Measurements from ENCODE around the gene RBP5.

Gene RBP5

DNA sequence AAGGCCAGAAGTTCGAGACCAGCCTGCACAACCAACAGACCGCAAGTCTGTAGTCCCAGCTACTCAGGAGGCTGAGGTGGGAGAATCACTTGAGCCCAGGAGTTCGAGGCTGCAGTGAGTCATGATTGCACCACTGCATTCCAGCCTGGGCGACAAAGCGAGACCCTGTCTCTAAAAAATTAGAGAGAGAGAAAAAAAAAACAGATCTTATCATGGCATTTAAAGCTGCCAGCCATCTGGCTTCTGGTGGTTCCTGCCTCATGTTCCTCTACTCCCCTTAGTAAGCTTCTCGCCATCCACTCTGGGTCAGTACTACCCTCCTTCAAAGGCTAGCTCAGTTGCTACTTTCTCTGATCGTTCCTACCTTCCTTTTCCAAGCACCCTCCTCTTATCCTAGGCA lies 17.5 kb upstream of the RBP5 start:
- DNase-seq (ENCODE audit: low read depth, low spot score) = no peak

DNA sequence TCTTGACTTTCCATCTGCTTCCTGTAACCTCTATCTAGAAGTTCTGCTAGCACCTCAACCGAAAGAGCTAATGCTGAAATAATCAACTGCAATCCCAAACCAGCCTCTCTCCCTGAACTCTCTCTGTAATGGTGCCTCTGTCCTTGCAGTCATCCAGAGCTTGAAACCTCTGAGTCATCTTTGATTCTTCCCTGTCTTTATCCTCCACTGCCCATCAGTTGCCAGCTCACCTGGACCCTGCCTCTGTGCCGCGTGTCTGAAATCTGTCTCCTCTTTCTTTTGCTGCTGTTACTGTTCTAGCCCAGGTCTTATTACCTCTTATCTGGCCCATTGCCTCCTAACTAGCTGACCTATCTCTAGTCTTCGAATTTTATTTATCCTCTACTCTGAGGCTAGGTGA lies 17.0 kb upstream of the RBP5 start:
- DNase-seq (ENCODE audit: low read depth, low spot score) = no peak

DNA sequence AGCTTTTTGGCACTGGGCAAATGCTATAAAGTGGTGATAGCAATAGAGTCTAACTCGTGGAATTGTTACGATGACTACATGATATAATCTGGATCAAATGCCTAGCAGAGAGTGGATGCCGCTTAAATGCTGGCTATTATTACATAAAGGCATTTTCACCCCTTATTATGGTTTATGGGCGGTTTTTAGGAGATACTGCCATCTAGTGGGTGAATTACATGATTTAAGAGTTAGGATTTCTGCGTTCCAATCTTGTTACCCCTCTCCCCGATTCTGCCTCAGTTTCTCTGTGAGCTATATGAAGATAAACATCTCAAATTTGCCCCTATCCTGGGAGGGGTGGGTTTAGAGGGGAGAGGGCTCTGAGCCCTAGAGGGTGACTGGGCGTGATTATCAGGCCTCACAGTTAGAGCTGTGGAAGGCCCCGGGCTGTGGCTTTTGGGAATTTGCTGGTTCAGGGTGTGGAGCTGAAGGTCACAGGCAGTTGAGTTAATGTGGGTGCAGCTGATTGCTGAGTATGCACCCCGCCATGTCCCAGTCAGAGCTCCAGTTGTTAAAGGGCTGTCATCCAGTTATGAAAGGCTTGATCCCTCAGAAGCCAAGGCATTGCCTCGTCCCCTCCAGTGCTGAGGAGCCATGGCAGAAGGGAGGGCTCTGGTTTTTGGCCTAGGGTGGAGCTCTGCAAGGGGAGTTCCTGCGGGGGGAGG lies 15.9 kb upstream of the RBP5 start:
- peak; percentile 35 for DNase-seq (ENCODE audit: low read depth, low spot score)

DNA sequence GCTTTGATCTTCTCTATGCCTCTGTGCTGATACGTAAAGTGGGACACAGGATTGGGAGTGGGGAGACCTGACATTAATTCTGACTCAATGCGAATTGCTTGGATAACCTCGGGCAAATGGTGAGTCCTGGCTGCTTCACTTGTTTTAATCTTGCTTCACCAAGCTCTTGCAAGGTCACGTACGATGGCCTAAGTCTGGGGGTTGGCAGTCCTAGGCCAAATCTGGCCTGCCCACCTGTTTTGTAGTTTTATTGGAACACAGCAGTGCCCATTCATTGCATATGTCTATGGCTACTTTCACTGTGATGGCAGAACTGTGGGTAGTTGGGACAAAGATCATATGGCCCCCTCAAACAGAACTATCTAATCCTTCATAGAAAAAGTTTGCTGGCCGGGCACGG lies 14.9 kb upstream of the RBP5 start:
- no peak for DNase-seq (ENCODE audit: low read depth, low spot score)

DNA sequence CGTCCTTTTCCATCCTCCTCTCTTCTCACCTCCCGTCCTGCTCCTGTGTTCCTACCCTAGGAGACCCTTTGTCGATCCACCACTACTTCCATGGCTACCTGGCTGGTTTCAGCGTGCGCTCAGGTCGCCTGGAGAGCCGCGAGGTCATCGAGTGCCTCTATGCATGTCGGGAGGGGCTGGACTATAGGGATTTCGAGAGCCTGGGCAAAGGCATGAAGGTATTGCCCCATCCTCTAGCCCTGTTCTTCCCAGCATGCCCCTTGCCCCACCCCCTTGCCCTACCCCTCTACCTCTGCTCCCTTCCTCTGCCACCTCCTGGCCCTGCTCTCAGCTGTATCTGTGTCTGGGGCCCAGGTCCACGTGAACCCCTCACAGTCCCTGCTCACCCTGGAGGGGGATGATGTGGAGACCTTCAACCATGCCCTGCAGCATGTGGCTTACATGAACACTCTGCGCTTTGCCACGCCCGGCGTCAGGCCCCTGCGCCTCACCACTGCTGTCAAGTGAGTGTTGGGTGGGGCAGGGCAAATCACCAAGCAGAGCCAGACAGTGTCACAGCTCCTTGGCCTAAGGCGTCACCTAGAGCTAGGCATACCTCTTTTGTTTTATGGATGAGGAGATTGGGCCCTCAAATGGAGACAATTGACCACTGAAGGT lies 14.2 kb upstream of the RBP5 start:
- DNase-seq (ENCODE audit: low read depth, low spot score) = no peak

DNA sequence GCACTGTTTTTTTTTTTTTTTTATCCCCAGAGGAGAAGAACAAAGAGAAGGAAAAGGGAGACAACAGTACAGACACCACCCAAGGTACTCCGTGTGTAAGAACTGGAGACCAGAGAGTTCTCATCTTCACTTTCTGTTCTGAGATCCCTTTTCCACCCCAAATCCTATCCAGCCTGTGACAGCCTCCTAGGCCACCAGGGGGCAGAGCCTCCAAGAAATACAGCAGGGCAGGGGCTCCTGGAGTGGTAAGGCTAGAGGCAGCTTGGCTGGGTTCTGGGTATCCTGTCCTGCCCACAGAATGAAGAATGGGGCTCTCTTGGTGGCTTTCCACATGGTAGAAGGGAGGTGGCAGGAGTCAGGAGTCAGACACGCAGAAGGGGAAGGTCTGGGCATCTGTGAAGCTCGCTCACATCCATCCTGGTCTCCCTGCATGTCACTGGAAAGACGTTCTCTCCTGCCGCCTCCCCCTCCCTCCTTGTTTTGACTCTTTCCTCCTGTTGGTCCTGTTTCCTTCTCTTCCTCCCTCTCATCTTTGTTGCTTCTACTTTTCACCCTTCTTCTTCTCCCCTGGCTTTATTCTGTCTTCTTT lies 13.5 kb upstream of the RBP5 start:
- DNase-seq (ENCODE audit: low read depth, low spot score) = peak; percentile 44

DNA sequence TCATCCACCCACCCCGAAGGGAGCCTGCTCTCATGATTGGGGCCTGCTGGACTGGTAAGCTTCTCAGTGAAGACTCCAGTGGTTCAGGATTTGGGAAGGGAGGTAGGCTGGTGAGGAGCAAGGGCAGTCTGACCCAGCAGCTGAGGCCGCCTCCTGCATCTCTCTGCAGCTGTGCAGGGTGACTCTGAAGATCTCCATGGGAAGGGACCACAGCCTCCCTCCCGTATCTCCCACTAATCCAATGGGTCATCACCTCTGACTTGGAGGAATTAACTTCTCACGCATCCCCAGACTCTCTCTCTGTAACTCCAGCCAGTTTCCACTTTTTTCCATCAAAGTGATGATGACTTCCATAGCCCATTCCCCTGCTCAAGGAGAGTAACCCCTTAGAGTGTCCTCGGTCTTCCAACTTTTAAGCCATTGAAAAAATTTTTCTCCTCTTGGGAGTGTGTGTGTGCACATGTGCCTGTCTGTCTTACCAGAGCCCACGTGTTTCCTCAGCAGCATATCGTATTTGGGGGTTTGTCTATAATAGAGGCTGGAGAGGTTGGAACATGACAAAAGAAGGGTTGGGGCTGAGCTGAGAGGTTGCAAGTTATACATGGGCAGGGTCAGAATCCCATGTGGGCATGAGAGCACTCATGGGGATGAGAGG lies 12.8 kb upstream of the RBP5 start:
- no peak for DNase-seq (ENCODE audit: low read depth, low spot score)

DNA sequence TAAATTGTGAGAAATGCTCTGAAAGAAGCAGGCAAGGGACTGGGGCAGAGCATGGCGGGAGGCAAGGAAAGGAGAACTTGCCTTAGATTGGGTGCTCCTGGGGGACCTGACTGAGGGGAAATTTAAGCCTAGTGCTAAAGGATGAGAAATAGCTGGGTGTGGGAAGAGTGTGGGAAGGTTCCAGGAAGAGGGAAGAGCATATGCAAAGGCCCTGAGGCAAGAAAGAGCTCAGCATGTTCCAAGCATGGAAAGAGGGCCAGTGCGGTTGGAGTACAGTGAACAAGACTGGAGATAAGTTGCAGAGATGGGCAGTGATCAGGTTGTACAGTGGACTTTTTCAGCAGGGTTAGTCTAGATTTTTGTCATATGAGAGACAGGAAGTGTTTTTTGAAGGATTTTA lies 10.5 kb upstream of the RBP5 start:
- no peak for DNase-seq (ENCODE audit: low read depth, low spot score)

DNA sequence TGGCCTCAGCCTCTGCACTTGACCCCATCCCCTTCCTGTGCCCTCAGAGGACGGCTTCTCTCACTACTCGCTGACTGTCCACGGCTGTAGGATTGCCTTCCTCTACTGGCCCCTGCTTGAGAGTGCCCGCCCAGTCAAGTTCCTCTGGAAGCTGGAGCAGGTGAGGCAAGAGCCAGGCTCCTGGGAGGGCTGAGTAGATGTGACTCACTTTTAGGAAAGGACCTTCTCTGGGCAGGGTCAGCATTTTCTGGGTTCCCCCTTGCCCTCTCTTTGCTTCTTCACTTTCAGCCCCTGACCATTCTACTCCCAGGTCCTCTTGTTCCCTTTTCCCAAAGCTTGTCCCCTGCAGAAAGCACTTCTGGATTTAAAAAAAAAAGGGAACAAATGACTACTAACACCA lies 9.2 kb upstream of the RBP5 start:
- DNase-seq (ENCODE audit: low read depth, low spot score) = no peak

DNA sequence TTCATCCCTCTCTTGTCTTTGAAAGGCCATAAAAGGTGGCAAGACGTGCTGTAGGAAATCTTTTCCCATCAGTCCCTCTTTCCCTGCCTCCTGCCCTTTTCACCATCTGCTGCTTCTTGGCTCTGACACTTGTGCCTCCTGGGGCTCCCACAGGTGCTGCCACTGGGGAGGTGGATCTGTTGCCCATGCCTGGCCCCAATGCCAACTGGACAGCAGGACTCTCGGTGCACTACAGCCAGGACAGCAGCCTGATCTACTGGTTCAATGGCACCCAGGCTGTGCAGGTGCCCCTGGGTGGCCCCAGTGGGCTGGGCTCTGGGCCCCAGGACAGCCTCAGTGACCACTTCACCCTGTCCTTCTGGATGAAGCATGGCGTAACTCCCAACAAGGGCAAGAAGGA lies 8.0 kb upstream of the RBP5 start:
- DNase-seq (ENCODE audit: low read depth, low spot score) = no peak

DNA sequence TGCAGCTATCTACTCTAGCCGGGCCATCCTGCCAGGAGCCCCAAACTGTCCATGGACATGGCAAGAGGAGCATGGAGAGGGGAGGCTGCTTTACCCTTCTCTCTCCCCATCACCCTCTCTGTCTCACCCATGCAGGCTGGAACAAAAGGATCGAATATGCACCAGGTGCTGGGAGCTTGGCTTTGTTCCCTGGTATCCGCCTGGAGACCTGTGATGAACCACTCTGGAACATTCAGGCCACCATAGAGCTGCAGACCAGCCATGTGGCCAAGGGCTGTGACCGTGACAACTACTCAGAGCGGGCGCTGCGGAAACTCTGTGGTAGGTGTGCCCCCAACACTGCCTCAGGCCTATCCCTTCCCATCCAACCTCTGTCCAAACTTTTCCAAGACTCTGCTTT lies 7.4 kb upstream of the RBP5 start:
- DNase-seq (ENCODE audit: low read depth, low spot score) = no peak

DNA sequence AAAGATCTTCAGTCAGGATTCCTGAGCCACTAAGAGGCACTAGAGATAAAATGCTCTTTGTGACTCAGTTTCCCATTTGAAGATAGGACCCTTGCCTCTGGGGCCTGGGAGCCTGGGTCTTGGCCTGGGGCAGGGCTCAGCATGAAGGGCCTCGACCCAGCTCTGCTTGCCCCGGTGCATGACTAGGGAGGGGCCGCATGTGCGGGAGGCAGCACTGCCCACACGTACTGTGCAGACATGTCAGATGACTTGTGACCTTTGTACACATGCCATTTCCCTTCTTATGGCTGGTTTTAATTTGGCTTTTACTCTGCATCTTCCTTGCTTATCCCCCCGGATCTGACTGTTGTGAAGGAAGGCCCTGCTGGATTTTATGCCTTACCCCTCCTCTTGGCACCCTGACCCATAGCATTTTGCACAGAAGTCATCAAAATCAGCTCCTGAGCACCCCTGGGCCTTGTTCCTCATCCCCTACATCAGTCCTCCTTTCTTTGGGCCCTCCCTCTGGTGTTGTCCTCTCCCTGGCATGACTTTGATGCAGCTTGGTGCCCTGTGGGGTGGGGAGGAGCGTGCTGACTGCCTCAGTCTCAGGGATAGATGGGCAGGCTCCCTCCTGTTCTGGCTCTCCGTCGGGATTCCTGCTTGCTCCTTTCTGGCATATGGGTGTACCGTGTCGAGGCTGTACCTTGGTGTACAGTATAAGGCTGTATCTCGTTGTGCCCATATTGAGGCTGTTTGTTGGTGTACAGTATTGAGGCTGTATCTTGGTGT lies 5.9 kb upstream of the RBP5 start:
- DNase-seq (ENCODE audit: low read depth, low spot score) = no peak

DNA sequence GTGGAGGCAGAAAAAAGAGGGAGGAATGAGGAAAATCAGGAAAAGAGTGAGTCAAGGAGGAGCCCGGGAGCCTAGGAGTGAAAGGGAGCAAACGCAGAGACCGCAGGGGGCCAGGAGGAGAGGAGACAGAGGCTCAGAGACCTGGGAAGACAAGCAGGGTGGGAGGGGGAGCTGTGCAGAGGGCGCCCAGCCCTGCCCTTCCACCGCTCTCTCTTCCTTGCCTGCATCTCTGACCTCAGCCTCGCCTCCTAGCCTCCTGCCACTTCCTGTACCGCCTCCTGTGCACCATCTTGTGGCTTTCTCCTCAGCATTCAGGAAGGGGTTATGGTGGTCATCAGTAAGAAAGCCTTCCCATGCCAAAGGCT lies 2.8 kb upstream of the RBP5 start:
- no peak for DNase-seq (ENCODE audit: low read depth, low spot score)

DNA sequence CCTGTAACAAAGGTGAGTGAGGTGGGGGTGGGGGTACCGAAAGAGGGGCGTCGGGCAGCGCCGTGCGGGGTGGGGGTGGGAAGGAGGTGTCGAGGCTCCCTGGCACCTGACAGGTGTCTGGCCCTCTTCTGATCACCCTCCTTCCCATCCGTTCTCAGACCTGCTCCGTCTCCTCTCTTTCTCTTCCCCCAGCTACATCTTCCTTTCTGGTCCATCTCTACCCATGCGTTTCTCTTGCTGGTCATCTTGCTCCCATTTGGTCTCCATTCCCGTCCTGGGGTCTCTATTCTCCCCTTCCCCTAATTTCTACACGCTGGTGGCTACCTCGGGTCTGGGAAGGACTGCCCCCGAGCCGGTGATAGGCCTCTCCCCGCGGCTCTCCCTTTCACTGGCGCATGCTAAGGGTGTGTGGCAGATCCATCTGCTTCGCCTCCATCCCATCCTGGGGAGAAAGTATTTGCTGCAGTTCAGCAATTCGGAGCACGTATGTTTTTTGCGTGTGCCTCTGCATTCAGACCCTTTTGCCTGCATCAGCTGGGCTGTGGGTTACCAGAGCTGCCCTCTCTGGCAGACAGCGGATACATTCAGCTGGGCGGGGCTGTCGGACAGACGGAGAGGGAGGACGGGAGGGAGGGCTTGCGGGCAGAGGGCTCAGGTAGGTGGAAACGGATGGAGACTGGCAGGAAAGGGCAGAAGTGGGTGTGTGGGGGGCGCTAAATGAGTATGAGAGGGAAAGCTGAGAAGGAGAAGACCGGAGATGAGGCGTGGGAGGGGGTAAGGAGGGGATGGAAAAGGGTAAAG lies 2.2 kb upstream of the RBP5 start:
- DNase-seq (ENCODE audit: low read depth, low spot score) = peak; percentile 75

DNA sequence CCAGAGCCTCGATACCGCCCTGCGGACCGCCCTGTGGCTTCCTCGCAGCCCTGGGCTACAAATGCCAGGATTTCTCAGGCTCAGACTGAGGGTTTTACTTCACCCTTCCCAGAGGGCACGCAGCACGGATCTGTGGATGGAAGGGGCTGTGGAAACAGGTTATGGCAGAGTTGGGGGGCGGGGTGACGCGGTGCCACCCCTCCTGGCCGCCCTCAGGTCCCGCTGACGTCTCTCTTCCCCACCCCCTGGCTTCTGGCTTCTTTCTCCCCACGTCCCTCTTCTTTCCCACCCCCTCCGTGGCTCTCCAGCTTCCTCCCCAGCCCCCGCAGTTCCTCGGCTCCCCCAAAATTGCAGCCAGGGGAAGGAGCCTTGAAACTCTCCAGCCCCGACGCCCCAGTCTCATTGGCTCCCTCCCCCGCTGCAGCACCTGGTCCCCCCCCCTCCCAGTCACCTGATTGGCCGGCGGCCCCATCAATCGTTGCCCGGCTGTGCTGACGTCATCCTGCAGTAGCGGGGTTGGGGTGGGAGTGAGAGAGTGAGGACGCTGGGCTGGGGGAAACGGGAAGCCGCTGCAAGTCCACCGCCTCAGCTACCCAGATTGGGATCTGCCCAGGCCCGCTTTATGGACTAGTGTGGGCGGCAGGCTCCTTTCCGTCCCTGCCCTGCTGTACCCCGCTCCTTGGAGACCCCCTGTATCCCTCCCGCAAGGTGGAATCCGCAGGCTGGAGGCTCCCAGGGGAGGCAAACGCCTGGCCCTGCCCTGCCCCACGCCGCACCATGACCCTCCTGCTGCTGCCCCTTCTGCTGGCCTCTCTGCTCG lies 1.4 kb upstream of the RBP5 start, which contains the start of gene CLSTN3:
CLSTN3 (plus strand) TSS at position 500 of the 820 bp plus-strand sequence; CDS start at position 778, 278 bp downstream.
- DNase-seq (ENCODE audit: low read depth, low spot score) = peak; percentile 95

DNA sequence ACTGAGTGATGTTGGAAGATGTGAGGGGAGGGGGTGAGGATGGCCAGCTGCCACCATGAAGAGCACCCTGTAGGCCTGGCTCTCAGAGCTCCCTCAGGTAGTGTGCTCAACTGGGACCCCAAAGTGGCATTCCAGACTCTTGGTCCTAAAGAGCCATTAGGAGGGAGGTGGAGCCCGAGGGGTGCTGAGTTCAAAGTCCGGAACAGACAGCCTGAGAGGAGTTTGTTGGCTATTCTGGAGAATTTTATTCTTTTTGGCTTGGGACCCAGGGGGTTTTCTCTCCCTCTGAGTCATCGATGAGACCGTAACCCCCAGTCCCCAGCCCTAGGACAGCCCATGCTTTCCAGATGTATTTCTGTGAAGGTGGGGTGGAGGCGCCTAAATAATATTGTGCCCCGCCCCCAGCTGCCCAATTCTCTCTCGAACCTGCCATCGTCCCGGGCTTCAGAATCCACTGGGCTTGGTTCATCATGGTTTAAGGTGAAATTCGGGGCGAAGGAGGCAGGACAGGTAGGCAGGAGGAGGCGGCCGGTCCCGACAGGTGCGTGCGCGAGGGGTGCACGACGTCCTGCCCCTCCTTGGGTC lies 690 bp upstream of the RBP5 start:
- peak; percentile 20 for DNase-seq (ENCODE audit: low read depth, low spot score)

DNA sequence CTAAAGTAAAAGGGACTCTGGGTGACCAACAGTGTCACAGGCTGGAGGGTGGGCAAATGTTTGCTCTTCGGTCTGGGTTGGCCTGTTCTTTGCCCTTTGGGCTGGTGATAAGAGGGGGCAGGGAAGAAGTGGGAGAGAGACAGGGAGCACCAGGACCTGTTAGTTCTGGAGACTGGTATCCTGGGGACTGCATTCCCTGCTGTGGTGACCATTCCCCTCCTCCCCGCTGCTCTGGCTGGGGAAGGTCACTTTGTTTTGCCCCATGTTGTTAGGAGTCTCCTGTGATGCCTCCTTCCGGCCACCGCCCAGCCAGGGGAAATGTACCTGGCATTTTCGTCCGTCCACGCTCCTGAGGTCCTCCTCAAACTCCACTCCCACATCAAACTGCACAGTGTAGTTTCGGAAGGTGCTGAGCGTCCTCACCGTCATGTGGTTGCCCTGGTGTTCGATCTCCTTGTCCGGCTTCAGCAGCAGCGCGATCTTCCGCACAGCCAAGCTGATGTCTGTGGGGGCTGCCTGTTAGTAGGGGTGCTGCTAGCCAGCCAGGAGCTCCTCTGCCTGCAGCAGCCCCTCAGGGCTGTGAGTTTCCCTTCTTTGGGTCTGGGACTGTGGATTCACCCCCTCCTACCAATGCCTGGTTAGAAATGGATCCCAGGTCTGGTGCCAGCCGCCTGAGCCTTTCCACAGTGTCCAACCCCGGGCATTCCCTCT lies 618 bp downstream of the RBP5 start:
- no peak for DNase-seq (ENCODE audit: low read depth, low spot score)

DNA sequence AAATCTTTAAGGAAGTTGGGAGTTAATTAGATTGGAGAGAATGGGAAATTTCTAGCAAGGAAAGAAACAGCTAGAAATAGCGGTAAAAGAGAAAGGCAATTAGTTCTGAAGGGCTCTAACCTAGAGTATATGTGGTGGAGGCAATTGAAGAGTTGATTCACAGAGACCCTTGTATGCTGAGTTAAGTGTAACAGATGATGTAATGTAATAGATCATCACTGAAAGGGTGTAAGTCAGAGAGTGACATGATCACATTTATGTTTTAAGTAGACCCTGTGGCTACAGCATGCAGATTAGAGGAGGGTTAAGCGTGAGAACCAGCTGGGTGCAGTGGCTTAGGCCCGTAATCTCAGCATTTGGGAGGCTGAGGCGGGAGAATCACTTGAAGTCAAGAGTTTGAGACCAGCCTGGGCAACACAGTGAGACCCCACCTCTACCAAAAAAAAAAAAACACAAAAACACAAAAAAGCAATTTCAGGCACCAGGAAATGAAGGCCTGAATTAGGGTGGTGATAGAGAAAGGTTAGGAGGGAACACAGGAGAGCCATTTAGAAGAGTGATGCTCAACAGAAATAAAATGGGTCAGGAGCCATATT lies 3.0 kb downstream of the RBP5 start:
- no peak for DNase-seq (ENCODE audit: low read depth, low spot score)
